C4-2B (cell line): ENCODE measurements around the gene ZNF584.

Experiments used
- H3K27ac ChIP-seq: fragments of 450-650 bp; 2 replicates; pipeline ENCODE4 v1.5.1; 2017
- CTCF ChIP-seq: fragments of 450-650 bp; conservative IDR thresholded peaks from 2 replicates; pipeline ENCODE4 v1.5.1; 2017; ENCODE audit warnings: mild to moderate bottlenecking
- ZFX ChIP-seq: fragments of 450-650 bp; IDR thresholded peaks from 2 replicates; pipeline ENCODE4 v1.6.1; 2017

Gene ZNF584

GRCh38 chr19:58392945-58393724 is 15.3 kb upstream of the ZNF584 start:
- H3K27ac ChIP-seq: no peak overlapping the region
- TF ChIP-seq CTCF: no peak
- TF ChIP-seq ZFX: no peak

GRCh38 chr19:58393725-58394033 is 14.8 kb upstream of the ZNF584 start:
- TF ChIP-seq CTCF (no peak), ZFX (no peak)
- no peak overlapping the region for H3K27ac ChIP-seq

GRCh38 chr19:58394821-58395219 is 13.6 kb upstream of the ZNF584 start:
- no peak for TF ChIP-seq CTCF
- H3K27ac ChIP-seq: peak overlapping the region; percentile 62

- H3K27ac ChIP-seq: peak within 1 kb of the TSS; percentile 62
- TF ChIP-seq ZFX (no peak), CTCF (no peak)
Measured at GRCh38 chr19:58395220-58395978, 13.1 kb upstream of the ZNF584 start, which contains the start of gene RNF225. Gene RNF225 (plus strand): TSS chr19:58395656. CDS start chr19:58396090, 434 bp downstream.

GRCh38 chr19:58395979-58396627 is 12.3 kb upstream of the ZNF584 start:
- TF ChIP-seq CTCF (no peak), ZFX (no peak)
- peak overlapping the region; percentile 62 for H3K27ac ChIP-seq

GRCh38 chr19:58396691-58397532 is 11.5 kb upstream of the ZNF584 start:
- TF ChIP-seq CTCF (no peak), ZFX (no peak)
- no peak overlapping the region for H3K27ac ChIP-seq
